H1 (cell line): Measurements from ENCODE around the gene IL1RAPL1. TPM values are rescaled to one million over a fixed set of nuclear protein-coding genes. Genes with fewer than 3 reads are reported as not detected.

Experiments used
- CTCF ChIA-PET: fragments of 300-600 bp; sonication (Branson Sonifier 250); formaldehyde crosslinking; loops from one replicate; lab custom pipeline; 2021; ENCODE audit not compliant: partially characterized antibody; lab: Charles Lee
- POLR2A ChIA-PET: fragments of 300-600 bp; sonication (Branson Sonifier 250); formaldehyde crosslinking; loops from one replicate; lab custom pipeline; 2021; ENCODE audit warnings: inconsistent platforms; ENCODE audit not compliant: partially characterized antibody; lab: Charles Lee
- DNase-seq, 2 experiments: peaks; one replicate each; pipeline versions ENCODE4 v3.0.0 to v3.0.0-alpha.2; 2010 to 2022; ENCODE audit warnings: low spot score in 2 of 2, low read depth in 1 of 2, mixed read lengths in 1 of 2
- FAIRE-seq: peaks from 2 replicates; lab custom pipeline; 2011; peaks lifted over from hg19 to GRCh38; lab: Jason Lieb, UNC
- H2AFZ ChIP-seq: 2 replicates; pipeline ENCODE4 v1.8.1; 2012; ENCODE audit warnings: low read length, inconsistent platforms
- H2AK5ac ChIP-seq: 2 replicates; pipeline ENCODE4 v1.6.1; 2013; ENCODE audit warnings: low read depth, low read length
- H2BK120ac ChIP-seq: replicated peaks from 2 replicates; pipeline ENCODE3; 2013; ENCODE audit warnings: low read depth, low read length, inconsistent platforms
- H2BK12ac ChIP-seq: 2 replicates; pipeline ENCODE4 v1.6.1; 2013; ENCODE audit warnings: low read depth, low read length
- H2BK15ac ChIP-seq: 2 replicates; pipeline ENCODE4 v1.6.1; 2013; ENCODE audit warnings: low read length
- H2BK20ac ChIP-seq: 2 replicates; pipeline ENCODE4 v1.6.1; 2013; ENCODE audit warnings: low read length
- H2BK5ac ChIP-seq: 2 replicates; pipeline ENCODE4 v1.6.1; 2013; ENCODE audit warnings: low read depth, low read length
- H3K14ac ChIP-seq: 2 replicates; pipeline ENCODE4 v1.6.1; 2013; ENCODE audit warnings: inconsistent platforms; ENCODE audit not compliant: insufficient read length
- H3K18ac ChIP-seq: 2 replicates; pipeline ENCODE4 v1.6.1; 2013; ENCODE audit warnings: low read length; ENCODE audit errors: extremely low read depth
- H3K23ac ChIP-seq: 2 replicates; pipeline ENCODE4 v1.6.1; 2013; ENCODE audit warnings: inconsistent platforms; ENCODE audit not compliant: insufficient read length
- H3K23me2 ChIP-seq: 2 replicates; pipeline ENCODE4 v1.6.1; 2013; ENCODE audit warnings: low read depth, low read length
- H3K27ac ChIP-seq: 2 replicates; pipeline ENCODE4 v1.6.1; 2011; ENCODE audit warnings: low read depth, low read length, inconsistent platforms
- H3K27me3 ChIP-seq, 4 experiments: replicated peaks in 1 of 4; 1 replicate in 1 of 4; 2 replicates in 3 of 4; pipeline versions ENCODE4 v1.6.1 to v1.8.1; 2011 to 2013; ENCODE audit warnings: low read length in 3 of 4, mild to moderate bottlenecking in 3 of 4, inconsistent platforms in 2 of 4, mixed read lengths in 2 of 4, moderate library complexity in 1 of 4; ENCODE audit not compliant: control insufficient read depth in 3 of 4, insufficient read depth in 3 of 4; ENCODE audit errors: extremely low read depth in 1 of 4
- H3K36me3 ChIP-seq, 4 experiments: 2 replicates each; pipeline versions ENCODE4 v1.6.1 to v1.8.1; 2011 to 2013; ENCODE audit warnings: mild to moderate bottlenecking in 4 of 4, low read length in 3 of 4, moderate library complexity in 2 of 4, control low read depth in 1 of 4, inconsistent platforms in 1 of 4; ENCODE audit not compliant: insufficient read depth in 4 of 4, control insufficient read depth in 2 of 4
- H3K4ac ChIP-seq: replicated peaks from 2 replicates; pipeline ENCODE3; 2013; ENCODE audit warnings: low read length, low read depth, mixed read lengths, inconsistent platforms; ENCODE audit not compliant: insufficient read length
- H3K4me1 ChIP-seq, 4 experiments: replicated peaks in 1 of 4; 1 replicate in 1 of 4; 2 replicates in 3 of 4; pipeline versions ENCODE4 v1.6.1 to v1.8.1; 2011 to 2013; ENCODE audit warnings: low read length in 3 of 4, inconsistent platforms in 2 of 4, mixed read lengths in 1 of 4; ENCODE audit not compliant: insufficient read depth in 4 of 4, control insufficient read depth in 3 of 4
- H3K4me2 ChIP-seq, 2 experiments: 2 replicates each; pipeline versions ENCODE4 v1.6.1 to v1.8.1; 2011 to 2013; ENCODE audit warnings: low read depth in 2 of 2, low read length in 2 of 2, control low read depth in 1 of 2, inconsistent platforms in 1 of 2, mild to moderate bottlenecking in 1 of 2; ENCODE audit not compliant: insufficient read depth in 1 of 2
- H3K4me3 ChIP-seq, 4 experiments: fragments of 200-600, 300-600 bp in 1 of 4; sonication (generic), shearing (Covaris generic), sonication (Bioruptor Twin) in 1 of 4; 2 replicates each; pipeline versions ENCODE4 v1.5.1 to v1.8.1; 2011 to 2016; ENCODE audit warnings: low read length in 4 of 4, low read depth in 3 of 4, control low read depth in 2 of 4, inconsistent platforms in 2 of 4, mild to moderate bottlenecking in 2 of 4, mixed read lengths in 1 of 4, moderate library complexity in 1 of 4; ENCODE audit not compliant: insufficient read depth in 2 of 4; ENCODE audit errors: extremely low read depth in 1 of 4
- H3K56ac ChIP-seq: replicated peaks from 2 replicates; pipeline ENCODE3; 2013; ENCODE audit warnings: low read depth, mild to moderate bottlenecking, mixed read lengths, low read length, inconsistent platforms; ENCODE audit not compliant: insufficient read length
- H3K79me1 ChIP-seq: 2 replicates; pipeline ENCODE4 v1.6.1; 2013; ENCODE audit warnings: low read depth, low read length, control low read depth
- H3K79me2 ChIP-seq, 2 experiments: 2 replicates each; pipeline versions ENCODE4 v1.6.1 to v1.8.1; 2012 to 2013; ENCODE audit warnings: low read length in 2 of 2, mild to moderate bottlenecking in 2 of 2, inconsistent platforms in 1 of 2; ENCODE audit not compliant: insufficient read depth in 2 of 2, control insufficient read depth in 1 of 2
- H3K9ac ChIP-seq, 4 experiments: replicated peaks in 1 of 4; 1 replicate in 1 of 4; 2 replicates in 3 of 4; pipeline versions ENCODE4 v1.6.1 to v1.8.1; 2011 to 2013; ENCODE audit warnings: low read depth in 3 of 4, low read length in 3 of 4, control low read depth in 2 of 4, mild to moderate bottlenecking in 2 of 4, moderate library complexity in 2 of 4, inconsistent platforms in 1 of 4; ENCODE audit errors: extremely low read depth in 1 of 4
- H3K9me3 ChIP-seq, 2 experiments: 2 replicates each; pipeline versions ENCODE4 v1.6.1 to v1.8.1; 2012 to 2013; ENCODE audit warnings: mild to moderate bottlenecking in 2 of 2, moderate library complexity in 2 of 2, control low read depth in 1 of 2, inconsistent platforms in 1 of 2, low read depth in 1 of 2, low read length in 1 of 2, mixed read lengths in 1 of 2; ENCODE audit not compliant: insufficient read depth in 2 of 2
- H4K20me1 ChIP-seq, 2 experiments: replicated peaks in 1 of 2; 2 replicates each; pipeline versions ENCODE3 to v1.8.1; 2011 to 2013; ENCODE audit warnings: inconsistent platforms in 2 of 2, low read length in 2 of 2, mild to moderate bottlenecking in 1 of 2; ENCODE audit not compliant: insufficient read depth in 2 of 2, control insufficient read depth in 1 of 2
- H4K5ac ChIP-seq: 2 replicates; pipeline ENCODE4 v1.6.1; 2013; ENCODE audit warnings: low read length, low read depth, mixed read lengths, inconsistent platforms; ENCODE audit not compliant: insufficient read length
- H4K8ac ChIP-seq: 2 replicates; pipeline ENCODE4 v1.8.0; 2013; ENCODE audit warnings: mild to moderate bottlenecking, moderate library complexity, low read length, inconsistent platforms; ENCODE audit not compliant: insufficient read depth; ENCODE audit errors: extremely low read depth
- H4K91ac ChIP-seq: replicated peaks from 2 replicates; pipeline ENCODE3; 2013; ENCODE audit warnings: low read length, mixed read lengths, inconsistent platforms; ENCODE audit not compliant: insufficient read length
- BRCA1 ChIP-seq: IDR thresholded peaks from 2 replicates; pipeline ENCODE4 v1.6.1; 2012; ENCODE audit warnings: low read depth, low read length, improper control_type of control experiment
- GABPA ChIP-seq: IDR thresholded peaks from 2 replicates; pipeline ENCODE4 v1.6.1; 2011; ENCODE audit warnings: mild to moderate bottlenecking, low read length, moderate library complexity, borderline replicate concordance; ENCODE audit not compliant: insufficient read depth
- NRF1 ChIP-seq: IDR thresholded peaks from 2 replicates; pipeline ENCODE4 v1.6.1; 2011; ENCODE audit warnings: mild to moderate bottlenecking, low read depth, low read length, improper control_type of control experiment
- RXRA ChIP-seq: IDR thresholded peaks from 2 replicates; pipeline ENCODE4 v1.6.1; 2011; ENCODE audit warnings: low read depth, mild to moderate bottlenecking, low read length, moderate library complexity; ENCODE audit not compliant: insufficient read depth
- SP4 ChIP-seq: IDR thresholded peaks from 2 replicates; pipeline ENCODE4 v1.6.1; 2012; ENCODE audit warnings: low read length, inconsistent platforms
- WGBS, 2 experiments: shearing (Covaris generic) in 1 of 2; methylation state at CpG; one replicate each; pipeline versions ENCODE4 v1.1.6 to v1.1.7; 2013 to 2015; ENCODE audit warnings: low lambda C conversion rate in 2 of 2, mixed read lengths in 2 of 2, inconsistent platforms in 1 of 2, low coverage in 1 of 2, missing lambda C conversion rate in 1 of 2; ENCODE audit not compliant: insufficient replicate concordance in 2 of 2, insufficient coverage in 1 of 2, insufficient read length in 1 of 2; ENCODE audit errors: extremely low coverage in 1 of 2, missing lambda C conversion rate in 1 of 2; 5-methylcytosine and 5-hydroxymethylcytosine counted together
- polyA plus RNA-seq, 7 experiments: library from polyadenylated mRNA; depleted of rRNA in 3 of 7; stranded (reverse) in 5 of 7; unstranded in 2 of 7; fragments of >200 nt in 5 of 7; fragments of 200-250 nt in 2 of 7; gene quantifications; 1 replicate in 5 of 7; 2 replicates in 1 of 7; 4 replicates in 1 of 7; pipeline versions ENCODE4 v1.2.1 to v1.2.3, GENCODE V29; 2011 to 2013; ENCODE audit warnings: missing spikeins in 2 of 7, mixed read lengths in 2 of 7
- total RNA-seq: library from RNA; stranded (reverse); fragmentation: NEBNext Ultra II Directional; extraction: Animal tissue kit (Norgen Biotek cat#: 25700); gene quantifications from 2 replicates; pipeline ENCODE4 v1.2.1, GENCODE V29; 2021
- TF ChIP-seq, protein P1 (sequence below), 3 experiments: IDR thresholded peaks; 1 replicate in 2 of 3; 2 replicates in 1 of 3; pipeline versions ENCODE4 v1.5.1 to v1.6.1; 2011; ENCODE audit warnings: low read length in 3 of 3, mild to moderate bottlenecking in 3 of 3, inconsistent platforms in 2 of 3, low read depth in 1 of 3, moderate library complexity in 1 of 3; ENCODE audit not compliant: insufficient read depth in 1 of 3; ENCODE audit errors: control extremely low read depth in 1 of 3

The IL1RAPL1 gene
- total and polyA plus RNA-seq, 2 of the 8 experiments (the other 6 are each of a cell fraction or from before 2014, with no cell fraction given): 0.11 to 0.35 TPM

DNA sequence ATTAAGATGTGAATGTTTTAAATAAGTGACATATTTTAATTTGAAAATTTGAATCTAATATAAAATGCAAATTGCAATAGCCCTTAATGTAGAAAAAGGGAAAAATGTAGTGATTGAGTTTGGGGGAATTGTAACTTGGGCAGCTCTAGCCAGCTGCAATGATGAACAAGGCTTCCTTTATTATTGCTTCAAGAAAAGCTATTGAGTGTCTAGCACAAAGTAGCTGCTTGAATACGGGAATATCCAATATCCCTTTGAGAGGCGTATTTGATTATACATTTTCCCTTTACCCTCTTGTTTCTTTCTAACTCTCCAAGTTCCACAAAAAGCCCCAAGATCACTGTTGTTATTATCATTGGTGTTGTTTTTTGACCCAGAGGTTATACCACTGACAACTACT is 21.8 kb downstream of the IL1RAPL1 start:
- Histone ChIP-seq H3K4me2 (no peak overlapping the region), H3K56ac (no peak overlapping the region), H3K4me3 (no peak overlapping the region), H3K4me1 (no peaks in the 10 kb centered on the region), H2BK120ac (no peak overlapping the region), H3K79me2 (no peaks in the 10 kb centered on the region), H4K5ac (no peak overlapping the region), H2BK5ac (no peak overlapping the region), H4K8ac (no peak overlapping the region), H2AK5ac (no peak overlapping the region), H2BK12ac (no peak overlapping the region), H2AFZ (no peak overlapping the region), H2BK15ac (no peak overlapping the region), H3K18ac (no peak overlapping the region), H3K27me3 (no peaks in the 10 kb centered on the region), H4K20me1 (no peaks in the 10 kb centered on the region), H3K4ac (no peak overlapping the region), H3K23ac (no peak overlapping the region), H3K79me1 (no peaks in the 10 kb centered on the region), H3K27ac (no peak overlapping the region), H3K36me3 (no peaks in the 10 kb centered on the region), H2BK20ac (no peak overlapping the region), H3K9me3 (no peaks in the 10 kb centered on the region), H3K9ac (no peak overlapping the region), H4K91ac (no peak overlapping the region), H3K14ac (no peak overlapping the region), H3K23me2 (no peaks in the 10 kb centered on the region)
- TF ChIP-seq SP4: no peak
- TF ChIP-seq, protein P1, sequence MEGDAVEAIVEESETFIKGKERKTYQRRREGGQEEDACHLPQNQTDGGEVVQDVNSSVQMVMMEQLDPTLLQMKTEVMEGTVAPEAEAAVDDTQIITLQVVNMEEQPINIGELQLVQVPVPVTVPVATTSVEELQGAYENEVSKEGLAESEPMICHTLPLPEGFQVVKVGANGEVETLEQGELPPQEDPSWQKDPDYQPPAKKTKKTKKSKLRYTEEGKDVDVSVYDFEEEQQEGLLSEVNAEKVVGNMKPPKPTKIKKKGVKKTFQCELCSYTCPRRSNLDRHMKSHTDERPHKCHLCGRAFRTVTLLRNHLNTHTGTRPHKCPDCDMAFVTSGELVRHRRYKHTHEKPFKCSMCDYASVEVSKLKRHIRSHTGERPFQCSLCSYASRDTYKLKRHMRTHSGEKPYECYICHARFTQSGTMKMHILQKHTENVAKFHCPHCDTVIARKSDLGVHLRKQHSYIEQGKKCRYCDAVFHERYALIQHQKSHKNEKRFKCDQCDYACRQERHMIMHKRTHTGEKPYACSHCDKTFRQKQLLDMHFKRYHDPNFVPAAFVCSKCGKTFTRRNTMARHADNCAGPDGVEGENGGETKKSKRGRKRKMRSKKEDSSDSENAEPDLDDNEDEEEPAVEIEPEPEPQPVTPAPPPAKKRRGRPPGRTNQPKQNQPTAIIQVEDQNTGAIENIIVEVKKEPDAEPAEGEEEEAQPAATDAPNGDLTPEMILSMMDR (IDR thresholded peaks at IDR 0.05; ENCODE audit: control extremely low read depth in 1 of 3, insufficient read depth in 1 of 3, low read depth in 1 of 3, low read length in 3 of 3): no peak
- TF ChIP-seq BRCA1: no peak
- no peak for TF ChIP-seq RXRA
- TF ChIP-seq NRF1: no peak
- TF ChIP-seq GABPA: no peak
- ChIA-PET POLR2A (no interaction called here), CTCF (no interaction called here)
- FAIRE-seq (no peak), DNase-seq (no peak)
- WGBS, 2 experiments: 79% methylated on average over 2 of the region's 2 CpGs; no CpG with 5 or more reads in 1 of the 2 experiments
